Stimulated activated CD4-positive, alpha-beta T cell treated with anti-CD3 and anti-CD28 coated beads, Interleukin-12 subunit alpha, Interleukin-12 subunit beta, amount 100 ng/mL, for 4 hours (primary cell): ENCODE data around the gene IGSF10.

ENCODE experiments used
- DNase-seq: peaks from one replicate; pipeline ENCODE4 v3.0.0-alpha.2; 2020

IGSF10 gene

GRCh38 chr3:151459358-151459757, 1.5 kb downstream of the IGSF10 start:
- no peak for DNase-seq

GRCh38 chr3:151456065-151456464, 4.8 kb downstream of the IGSF10 start:
- no peak for DNase-seq

DNA sequence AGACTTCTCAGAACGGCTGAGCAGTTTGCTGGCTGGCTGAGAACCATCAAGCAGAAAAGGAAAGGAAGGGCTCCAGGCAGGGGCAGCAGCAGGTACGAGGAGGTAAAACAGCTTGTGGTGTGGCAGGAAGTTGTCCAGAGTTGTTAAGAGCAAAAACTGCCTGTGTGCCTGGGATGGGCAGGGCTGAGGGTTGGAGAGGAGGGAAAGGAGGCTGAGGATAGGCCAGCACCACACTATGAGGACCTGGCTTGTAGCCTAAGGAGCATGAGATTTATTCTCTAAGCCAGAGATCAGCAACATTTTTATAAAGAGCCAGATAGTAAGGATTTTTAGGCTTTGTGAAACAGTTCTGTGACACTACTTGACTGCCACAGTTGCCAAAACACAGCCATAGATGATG, 8.0 kb downstream of the IGSF10 start:
- DNase-seq, result no peak

DNA sequence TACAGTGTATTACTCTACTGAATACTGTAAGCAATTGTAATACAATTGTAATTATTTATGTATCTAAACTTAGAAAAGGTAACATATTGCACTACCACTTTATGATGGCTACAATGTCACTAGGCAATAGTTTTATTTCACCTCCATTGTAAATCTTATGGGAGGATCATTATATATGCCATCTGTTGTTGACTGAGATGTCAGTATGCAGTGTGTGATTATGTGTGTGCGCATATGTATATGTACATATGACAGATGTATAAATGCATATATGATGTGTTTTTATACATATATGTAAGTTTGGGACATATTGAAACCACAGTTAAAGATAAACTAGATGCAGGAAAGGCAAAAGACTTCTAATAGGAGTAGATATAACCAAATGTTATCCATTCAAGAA, 8.5 kb downstream of the IGSF10 start:
- DNase-seq, result no peak

GRCh38 chr3:151446002-151446340, 14.9 kb downstream of the IGSF10 start:
- no peak for DNase-seq

GRCh38 chr3:151445273-151446001, 15.4 kb downstream of the IGSF10 start:
- DNase-seq, result no peak

DNA sequence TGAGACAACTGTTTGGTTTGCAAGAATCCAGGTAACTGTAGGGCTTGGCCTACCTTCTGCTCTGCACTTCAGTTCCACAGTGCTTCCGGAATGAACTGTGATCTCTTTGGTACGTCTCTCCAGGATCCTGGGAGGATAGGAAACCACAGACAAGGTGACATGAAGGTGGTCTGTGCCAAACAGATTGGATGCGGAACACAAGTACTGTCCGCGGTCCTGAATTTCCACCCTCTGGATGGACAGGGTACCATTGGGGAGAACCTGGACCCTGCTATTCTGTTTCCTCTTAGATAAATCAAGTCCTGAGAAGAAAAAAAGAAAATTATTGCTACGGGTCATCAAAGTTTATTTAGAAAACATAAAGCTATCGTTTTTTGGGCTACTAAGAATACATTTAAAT, 17.3 kb downstream of the IGSF10 start:
- no peak for DNase-seq

GRCh38 chr3:151440940-151441339, 19.9 kb downstream of the IGSF10 start:
- DNase-seq, result no peak

DNA sequence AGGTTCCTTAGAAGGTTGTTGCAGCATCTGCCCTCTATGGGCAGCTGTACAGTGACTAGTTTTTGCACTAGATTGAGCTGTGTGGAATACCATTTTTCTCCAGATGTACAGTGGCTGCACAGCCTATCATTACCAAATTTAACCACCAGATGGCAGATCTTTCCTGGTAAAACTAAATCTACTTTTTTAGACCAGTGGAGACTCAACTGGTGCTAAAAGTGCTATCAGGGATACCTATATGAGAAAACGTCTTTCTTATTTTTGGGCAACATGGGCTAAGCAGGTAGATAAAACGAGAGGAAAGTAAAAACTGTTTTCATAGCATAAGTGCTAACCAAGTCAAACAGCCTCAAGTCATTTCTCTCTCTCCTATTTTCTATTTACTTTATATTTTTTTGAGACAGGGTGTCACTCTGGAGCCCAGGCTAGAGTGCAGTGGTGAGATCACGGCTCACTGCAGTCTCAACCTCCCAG, 21.2 kb downstream of the IGSF10 start:
- DNase-seq, result no peak

DNA sequence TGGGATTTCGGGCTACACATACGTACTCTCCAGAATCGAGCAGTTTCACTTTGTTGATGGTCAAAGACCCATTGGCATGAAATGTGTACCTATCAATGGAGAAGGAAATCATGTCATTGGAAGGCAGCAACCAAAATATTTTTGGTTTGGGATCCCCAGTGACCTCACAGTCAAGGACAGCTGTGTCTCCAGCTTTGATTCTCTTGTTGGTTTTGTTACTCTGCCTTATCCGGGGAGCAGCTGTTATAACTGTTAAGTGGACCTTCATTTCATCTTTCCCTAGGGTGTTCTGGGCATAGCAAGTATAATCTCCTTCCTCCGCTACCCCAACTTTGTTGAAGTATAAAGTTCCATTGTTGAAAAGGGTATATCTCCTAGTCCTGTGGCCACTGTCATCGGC, 23.0 kb downstream of the IGSF10 start:
- no peak for DNase-seq

GRCh38 chr3:151436675-151437446, 24.0 kb downstream of the IGSF10 start:
- no peak for DNase-seq

DNA sequence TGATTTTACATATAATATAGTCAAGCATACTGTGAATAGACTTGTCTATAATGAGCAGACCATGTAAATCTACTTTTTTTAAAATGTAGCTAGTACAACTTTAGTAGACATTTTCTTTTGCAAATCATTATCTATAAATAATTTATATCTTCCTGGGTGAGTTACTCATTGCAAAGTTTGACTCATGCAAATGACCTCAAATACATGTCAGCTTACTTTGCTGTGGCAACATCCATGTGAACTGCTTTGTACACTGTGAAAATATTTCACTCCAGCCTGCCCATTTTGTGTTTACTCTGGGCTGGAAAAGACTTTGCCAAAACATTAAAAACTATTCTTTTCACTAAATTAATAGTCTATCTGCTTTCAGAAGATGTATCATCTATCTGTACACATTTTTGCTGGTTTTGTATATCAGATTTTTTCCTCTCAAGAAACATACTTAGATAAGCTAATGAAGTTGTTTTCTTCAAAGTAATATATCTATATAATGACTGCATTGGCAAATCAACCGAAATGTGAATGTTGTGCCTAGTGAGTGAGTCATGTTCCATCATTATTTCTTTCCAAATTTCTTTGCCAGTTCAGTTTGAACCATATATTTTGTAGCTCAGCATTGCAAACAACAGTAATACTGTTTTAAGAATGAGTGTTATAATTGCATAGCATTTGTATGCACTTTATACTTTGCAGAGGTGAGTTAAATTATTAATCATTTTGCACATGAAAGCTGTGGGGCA, 26.5 kb downstream of the IGSF10 start:
- no peak for DNase-seq

GRCh38 chr3:151432616-151433372, 28.1 kb downstream of the IGSF10 start:
- no peak for DNase-seq

GRCh38 chr3:151431940-151432339, 28.9 kb downstream of the IGSF10 start:
- DNase-seq, result no peak

DNA sequence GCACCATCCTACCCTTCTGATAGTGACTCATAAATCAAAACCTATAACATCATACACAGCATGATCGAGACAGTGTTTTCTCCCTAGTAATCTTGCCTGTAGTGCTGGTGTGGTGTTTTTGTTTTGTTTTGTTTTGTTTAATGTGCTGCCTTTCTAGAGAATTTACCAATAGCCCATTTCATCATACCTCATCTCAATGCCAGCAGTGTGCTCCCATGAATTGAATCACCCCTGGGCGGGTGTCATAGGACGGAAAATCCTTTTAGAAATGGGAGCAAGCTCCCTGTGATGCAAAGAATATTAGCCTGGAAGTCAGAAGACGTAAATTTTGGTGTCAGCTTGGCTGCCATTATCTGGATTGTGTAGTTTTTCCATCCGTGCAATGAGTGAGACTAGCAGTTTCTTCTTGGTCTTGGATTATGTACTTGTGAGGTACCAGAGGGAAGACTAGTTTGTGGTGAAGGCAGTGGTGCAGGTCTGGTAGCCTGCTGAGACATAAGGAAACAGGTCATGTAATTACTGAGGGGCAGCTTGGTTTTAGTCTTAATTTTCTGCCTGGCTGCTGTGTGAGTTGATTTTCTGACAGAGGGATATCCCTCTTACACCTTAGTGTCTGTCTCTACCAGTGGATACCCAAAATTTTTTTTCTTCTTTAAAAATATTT, 29.9 kb downstream of the IGSF10 start:
- no peak for DNase-seq

DNA sequence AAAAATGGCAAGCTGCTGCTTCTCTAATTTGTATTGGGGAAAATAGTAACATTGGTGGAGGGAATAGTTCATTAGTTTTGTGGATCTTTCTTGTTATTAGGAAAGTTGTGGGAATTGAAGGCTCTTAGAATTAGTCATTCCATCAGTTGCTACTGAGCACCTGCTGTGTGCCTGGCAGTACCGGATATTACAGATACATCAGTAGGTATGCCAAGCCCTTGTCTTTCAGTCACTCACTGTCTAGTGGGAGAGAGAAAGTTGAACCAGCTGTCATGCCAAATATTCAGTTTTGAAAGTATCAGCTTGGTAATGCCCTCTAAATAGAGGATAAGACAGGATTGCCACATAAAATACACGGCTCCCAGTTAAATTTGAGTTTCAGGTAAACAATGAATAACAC, 32.5 kb downstream of the IGSF10 start:
- no peak for DNase-seq

DNA sequence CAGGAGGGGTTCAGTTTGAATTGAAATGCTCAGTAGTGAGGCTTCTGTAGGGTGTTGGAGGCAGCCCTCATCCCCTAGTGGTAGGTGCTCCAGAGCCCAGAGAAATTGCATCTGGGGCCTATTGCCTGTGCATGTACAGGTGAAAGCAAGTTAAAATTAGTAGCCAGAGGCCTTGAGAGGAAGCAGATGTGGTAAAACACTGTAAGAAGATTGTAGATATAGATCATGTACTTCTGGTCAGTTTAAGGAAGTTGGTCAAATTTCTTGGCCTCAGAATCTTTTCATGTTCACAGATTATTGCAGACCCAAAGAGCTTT, 34.6 kb downstream of the IGSF10 start:
- no peak for DNase-seq

DNA sequence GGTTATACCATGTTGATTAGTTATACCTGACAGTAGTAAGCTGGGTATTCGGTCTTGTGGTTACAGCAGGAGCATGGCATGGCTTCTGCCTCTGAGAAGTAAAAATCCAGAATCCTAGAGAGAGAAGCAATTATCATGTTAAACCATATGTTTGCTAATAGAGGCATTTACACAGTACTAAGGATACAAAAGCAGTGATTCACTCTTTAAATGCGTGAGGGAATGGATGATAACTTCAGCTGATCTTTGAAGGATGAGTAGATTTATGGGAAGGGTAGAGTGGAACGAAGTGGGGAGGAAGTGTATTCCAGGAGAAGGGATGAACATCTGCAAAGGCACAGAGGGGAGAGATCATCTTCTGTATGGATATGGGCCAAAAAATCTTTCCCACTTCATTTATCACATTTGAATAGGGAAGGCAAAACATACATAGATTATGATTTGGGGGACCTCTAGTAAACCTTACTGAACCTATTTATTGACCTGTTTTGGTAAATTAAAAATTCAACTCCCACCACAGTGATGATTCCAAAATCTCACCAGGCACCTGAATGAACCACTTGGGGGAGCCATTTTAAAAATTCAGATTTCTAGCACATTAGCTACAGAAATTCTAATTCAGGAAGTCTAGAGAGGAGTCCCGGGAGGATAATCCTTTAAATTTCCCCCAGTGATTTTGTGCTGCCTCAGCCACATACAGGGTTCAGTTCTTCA, 35.1 kb downstream of the IGSF10 start:
- DNase-seq, result no peak

GRCh38 chr3:151423091-151423490, 37.8 kb downstream of the IGSF10 start:
- DNase-seq, result no peak

- DNase-seq, result no peak
These were observed 38.9 kb downstream of the IGSF10 start for GRCh38 chr3:151421938-151422337.

- no peak for DNase-seq
These were observed 41.1 kb downstream of the IGSF10 start for GRCh38 chr3:151419806-151420205.

GRCh38 chr3:151415289-151415688, 45.6 kb downstream of the IGSF10 start:
- DNase-seq, result no peak
